H9 (cell line): ENCODE data around the gene TGFBI. TPM values are rescaled to one million over a fixed set of nuclear protein-coding genes. Genes with fewer than 3 reads are reported as not detected.

Source experiments
- DNase-seq: peaks from one replicate; pipeline ENCODE4 v3.0.0-alpha.2; 2017
- H2AFZ ChIP-seq: one replicate; pipeline ENCODE4 v1.6.1; 2013; ENCODE audit warnings: mild to moderate bottlenecking, low read length, control low read depth, moderate library complexity
- H2AK5ac ChIP-seq: 2 replicates; pipeline ENCODE4 v1.6.1; 2013; ENCODE audit warnings: low read length, control low read depth, mixed read lengths; ENCODE audit not compliant: insufficient read length
- H2BK120ac ChIP-seq: one replicate; pipeline ENCODE4 v1.6.1; 2013; ENCODE audit warnings: low read depth, mild to moderate bottlenecking, low read length, control low read depth, inconsistent platforms; ENCODE audit not compliant: poor library complexity, severe bottlenecking
- H2BK12ac ChIP-seq: 2 replicates; pipeline ENCODE4 v1.6.1; 2013; ENCODE audit warnings: low read length, control low read depth, mixed read lengths, low read depth; ENCODE audit not compliant: insufficient read length
- H2BK15ac ChIP-seq: 2 replicates; pipeline ENCODE4 v1.6.1; 2013; ENCODE audit warnings: low read depth, low read length, control low read depth
- H2BK20ac ChIP-seq: one replicate; pipeline ENCODE4 v1.6.1; 2013; ENCODE audit warnings: low read depth, mild to moderate bottlenecking, low read length, control low read depth, inconsistent platforms; ENCODE audit not compliant: poor library complexity, severe bottlenecking
- H2BK5ac ChIP-seq: 2 replicates; pipeline ENCODE4 v1.6.1; 2013; ENCODE audit warnings: low read length, control low read depth, mixed read lengths; ENCODE audit not compliant: insufficient read length
- H3K14ac ChIP-seq: 2 replicates; pipeline ENCODE4 v1.6.1; 2013; ENCODE audit warnings: low read length, control low read depth; ENCODE audit not compliant: insufficient read depth
- H3K18ac ChIP-seq: 2 replicates; pipeline ENCODE4 v1.6.1; 2013; ENCODE audit warnings: low read depth, mild to moderate bottlenecking, mixed read lengths, low read length, control low read depth; ENCODE audit not compliant: insufficient read length
- H3K23ac ChIP-seq: 2 replicates; pipeline ENCODE4 v1.6.1; 2013; ENCODE audit warnings: low read length, control low read depth, mixed read lengths, low read depth; ENCODE audit not compliant: insufficient read length
- H3K23me2 ChIP-seq: 2 replicates; pipeline ENCODE4 v1.6.1; 2013; ENCODE audit warnings: low read depth, mild to moderate bottlenecking, mixed read lengths, low read length, control low read depth; ENCODE audit not compliant: insufficient read length, poor library complexity, severe bottlenecking
- H3K27ac ChIP-seq: 2 replicates; pipeline ENCODE4 v1.5.1; 2013; ENCODE audit warnings: low read length, control low read depth, mixed read lengths, low read depth; ENCODE audit not compliant: insufficient read length
- H3K27me3 ChIP-seq: 2 replicates; pipeline ENCODE4 v1.6.1; 2013; ENCODE audit warnings: low read length, control low read depth, inconsistent platforms; ENCODE audit not compliant: insufficient read depth
- H3K4ac ChIP-seq: 2 replicates; pipeline ENCODE4 v1.6.1; 2013; ENCODE audit warnings: low read depth, mild to moderate bottlenecking, control low read depth, inconsistent platforms, low read length, moderate library complexity
- H3K4me1 ChIP-seq: 2 replicates; pipeline ENCODE4 v1.6.1; 2013; ENCODE audit warnings: low read length, control low read depth, inconsistent platforms; ENCODE audit not compliant: insufficient read depth
- H3K4me2 ChIP-seq: 2 replicates; pipeline ENCODE4 v1.6.1; 2013; ENCODE audit warnings: low read length, control low read depth, mixed read lengths; ENCODE audit not compliant: insufficient read length, insufficient read depth
- H3K56ac ChIP-seq: 2 replicates; pipeline ENCODE4 v1.6.1; 2013; ENCODE audit warnings: low read depth, mild to moderate bottlenecking, mixed read lengths, low read length, control low read depth; ENCODE audit not compliant: insufficient read length
- H3K79me1 ChIP-seq: 2 replicates; pipeline ENCODE4 v1.6.1; 2013; ENCODE audit warnings: low read depth, mild to moderate bottlenecking, moderate library complexity, low read length, control low read depth, inconsistent platforms; ENCODE audit not compliant: insufficient read depth, poor library complexity, severe bottlenecking
- H3K79me2 ChIP-seq: 2 replicates; pipeline ENCODE4 v1.6.1; 2013; ENCODE audit warnings: low read length, control low read depth, inconsistent platforms; ENCODE audit not compliant: insufficient read depth
- H3K9ac ChIP-seq: 2 replicates; pipeline ENCODE4 v1.6.1; 2013; ENCODE audit warnings: low read length, control low read depth, mixed read lengths; ENCODE audit not compliant: insufficient read length; ENCODE audit errors: extremely low read depth
- H3K9me3 ChIP-seq: one replicate; pipeline ENCODE4 v1.6.1; 2013; ENCODE audit warnings: low read depth, low read length, inconsistent platforms; ENCODE audit not compliant: control insufficient read depth
- H3T11ph ChIP-seq: one replicate; pipeline ENCODE4 v1.6.1; 2013; ENCODE audit warnings: mild to moderate bottlenecking, low read length, control low read depth, inconsistent platforms
- H4K20me1 ChIP-seq: one replicate; pipeline ENCODE4 v1.6.1; 2013; ENCODE audit not compliant: control insufficient read depth, insufficient read length, insufficient read depth
- H4K5ac ChIP-seq: 2 replicates; pipeline ENCODE4 v1.6.1; 2013; ENCODE audit warnings: low read depth, mild to moderate bottlenecking, mixed read lengths, low read length, control low read depth; ENCODE audit not compliant: insufficient read length
- H4K8ac ChIP-seq: replicated peaks from 2 replicates; pipeline ENCODE4 v1.6.1; 2013; ENCODE audit warnings: low read length, control low read depth, mixed read lengths, low read depth; ENCODE audit not compliant: insufficient read length
- H4K91ac ChIP-seq: 2 replicates; pipeline ENCODE4 v1.6.1; 2013; ENCODE audit warnings: low read depth, mild to moderate bottlenecking, moderate library complexity, mixed read lengths, low read length, control low read depth; ENCODE audit not compliant: insufficient read length
- H3K27ac Mint-ChIP-seq, 3 experiments: 2 replicates in 2 of 3; 3 replicates in 1 of 3; pipeline ENCODE4 v1.8.0; 2020 to 2021; ENCODE audit warnings: mixed read lengths in 3 of 3, mild to moderate bottlenecking in 1 of 3, moderate library complexity in 1 of 3
- H3K27me3 Mint-ChIP-seq: 2 replicates; pipeline ENCODE4 v1.8.0; 2021; ENCODE audit warnings: low read depth, mild to moderate bottlenecking, moderate library complexity, mixed read lengths
- H3K36me3 Mint-ChIP-seq, 3 experiments: 2 replicates in 2 of 3; 3 replicates in 1 of 3; pipeline ENCODE4 v1.8.0; 2020 to 2021; ENCODE audit warnings: low read depth in 3 of 3, mixed read lengths in 3 of 3; ENCODE audit not compliant: insufficient read depth in 1 of 3
- H3K4me1 Mint-ChIP-seq, 2 experiments: 2 replicates each; pipeline ENCODE4 v1.8.0; 2020; ENCODE audit warnings: mixed read lengths in 2 of 2
- H3K4me3 Mint-ChIP-seq, 2 experiments: 2 replicates in 1 of 2; 3 replicates in 1 of 2; pipeline ENCODE4 v1.8.0; 2020 to 2021; ENCODE audit warnings: mild to moderate bottlenecking in 2 of 2, mixed read lengths in 2 of 2, moderate library complexity in 1 of 2
- H3K9me3 Mint-ChIP-seq, 2 experiments: 2 replicates in 1 of 2; 3 replicates in 1 of 2; pipeline ENCODE4 v1.8.0; 2020; ENCODE audit warnings: mild to moderate bottlenecking in 2 of 2, mixed read lengths in 2 of 2, moderate library complexity in 1 of 2
- CTCF ChIP-seq: fragments of 200-600 bp; sonication (generic); conservative IDR thresholded peaks from 3 replicates; pipeline ENCODE4 v1.8.0; 2021; ENCODE audit warnings: antibody characterized with exemption, mild to moderate bottlenecking
- WGBS: extraction: QIAGEN DNeasy Blood & Tissue Kit; methylation state at CpG from one replicate; pipeline ENCODE4 v1.1.7; 2013; ENCODE audit warnings: missing lambda C conversion rate, low lambda C conversion rate, mixed read lengths; ENCODE audit not compliant: insufficient read length; ENCODE audit errors: extremely low coverage; 5-methylcytosine and 5-hydroxymethylcytosine counted together
- total RNA-seq: library from RNA; stranded (reverse); gene quantifications from 2 replicates; pipeline ENCODE4 v1.2.1, GENCODE V29; 2021

TGFBI gene
- total RNA-seq, 1 experiment from 2014 or later: 4.7 TPM

GRCh38 chr5:136056336-136056735, 27.5 kb downstream of the TGFBI start:
- no peak overlapping the region for H3K4me3 Mint-ChIP-seq
- Histone ChIP-seq H3K27ac (no peak overlapping the region), H3K23ac (no peak overlapping the region), H3K4me1 (no peaks in the 10 kb centered on the region), H3K56ac (no peak overlapping the region), H4K8ac (no peak overlapping the region), H3K4me2 (no peak overlapping the region), H3K79me2 (no peaks in the 10 kb centered on the region), H4K20me1 (peaks cover 2% of the 10 kb centered on the region), H3K27me3 (no peaks in the 10 kb centered on the region), H3T11ph (no peak overlapping the region), H3K9me3 (no peaks in the 10 kb centered on the region), H3K23me2 (no peaks in the 10 kb centered on the region), H4K5ac (no peak overlapping the region), H3K18ac (no peak overlapping the region), H2BK15ac (no peak overlapping the region), H4K91ac (no peak overlapping the region), H2AK5ac (no peak overlapping the region), H2BK120ac (no peak overlapping the region), H2BK5ac (no peak overlapping the region), H2BK12ac (no peak overlapping the region), H2AFZ (no peak overlapping the region), H3K14ac (no peak overlapping the region), H2BK20ac (no peak overlapping the region), H3K4ac (no peak overlapping the region), H3K79me1 (no peaks in the 10 kb centered on the region), H3K9ac (no peak overlapping the region)
- peaks cover 5% of the 10 kb centered on the region; the same call in 1 of the 2 replicates for H3K27me3 Mint-ChIP-seq
- peaks cover 12 to 15% of the 10 kb centered on the region in 2 experiments for H3K4me1 Mint-ChIP-seq
- no peak overlapping the region for H3K27ac Mint-ChIP-seq
- DNase-seq: no peak
- H3K9me3 Mint-ChIP-seq: no peaks in the 10 kb centered on the region
- TF ChIP-seq CTCF: no peak
- no peaks in the 10 kb centered on the region for H3K36me3 Mint-ChIP-seq
- WGBS: no CpG with 5 or more reads among the region's 5 CpGs
